Peyer's patch (tissue), 4 donors: Measurements from ENCODE around the gene TRPM3.

Source experiments
- POLR2A ChIP-seq, 2 donors: fragments of 450-650 bp; IDR thresholded peaks; one replicate each; pipeline ENCODE4 v1.5.1; 2017; ENCODE audit warnings: antibody characterized with exemption in 2 of 2, mild to moderate bottlenecking in 2 of 2, moderate library complexity in 2 of 2
- TF ChIP-seq, protein P1 (sequence below), 6 experiments: fragments of 450-650 bp in 4 of 6; fragments of 200-600 bp in 2 of 6; sonication (generic) in 1 of 6; IDR thresholded peaks; one replicate each; pipeline ENCODE4 v1.5.1; 2017 to 2019; ENCODE audit warnings: antibody characterized with exemption in 6 of 6, mild to moderate bottlenecking in 3 of 6, moderate library complexity in 1 of 6

DNA sequence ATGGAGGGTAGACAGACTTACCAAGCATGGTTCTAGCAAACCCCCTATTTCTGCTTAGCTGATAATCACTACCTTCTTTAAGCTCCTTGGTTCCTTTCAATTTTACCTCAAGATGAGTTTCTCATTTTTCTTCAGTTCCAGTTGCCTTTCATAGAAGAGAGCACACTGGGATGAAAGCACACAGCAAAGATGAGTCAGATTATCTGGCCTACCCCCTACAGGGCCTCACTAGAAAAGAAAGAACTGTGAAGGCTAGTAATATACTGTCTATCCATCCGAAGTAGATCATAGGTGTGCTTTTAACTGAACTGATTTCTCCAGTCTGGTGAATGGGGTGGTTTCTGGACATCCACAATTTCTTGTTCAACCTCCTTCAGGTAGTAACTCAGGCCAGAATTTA lies 122.5 kb downstream of the TRPM3 start:
- TF ChIP-seq, protein P1, sequence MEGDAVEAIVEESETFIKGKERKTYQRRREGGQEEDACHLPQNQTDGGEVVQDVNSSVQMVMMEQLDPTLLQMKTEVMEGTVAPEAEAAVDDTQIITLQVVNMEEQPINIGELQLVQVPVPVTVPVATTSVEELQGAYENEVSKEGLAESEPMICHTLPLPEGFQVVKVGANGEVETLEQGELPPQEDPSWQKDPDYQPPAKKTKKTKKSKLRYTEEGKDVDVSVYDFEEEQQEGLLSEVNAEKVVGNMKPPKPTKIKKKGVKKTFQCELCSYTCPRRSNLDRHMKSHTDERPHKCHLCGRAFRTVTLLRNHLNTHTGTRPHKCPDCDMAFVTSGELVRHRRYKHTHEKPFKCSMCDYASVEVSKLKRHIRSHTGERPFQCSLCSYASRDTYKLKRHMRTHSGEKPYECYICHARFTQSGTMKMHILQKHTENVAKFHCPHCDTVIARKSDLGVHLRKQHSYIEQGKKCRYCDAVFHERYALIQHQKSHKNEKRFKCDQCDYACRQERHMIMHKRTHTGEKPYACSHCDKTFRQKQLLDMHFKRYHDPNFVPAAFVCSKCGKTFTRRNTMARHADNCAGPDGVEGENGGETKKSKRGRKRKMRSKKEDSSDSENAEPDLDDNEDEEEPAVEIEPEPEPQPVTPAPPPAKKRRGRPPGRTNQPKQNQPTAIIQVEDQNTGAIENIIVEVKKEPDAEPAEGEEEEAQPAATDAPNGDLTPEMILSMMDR (IDR thresholded peaks at IDR 0.05): no peak
- no peak for TF ChIP-seq POLR2A (IDR thresholded peaks at IDR 0.05)
